Raji (cell line): ENCODE results near the gene FAM219A.

Experiments used
- POLR2A ChIP-seq: IDR thresholded peaks from 2 replicates; pipeline ENCODE4 v1.6.1; 2011; ENCODE audit warnings: low read depth, low read length, control low read depth; ENCODE audit not compliant: insufficient read depth

The FAM219A gene

DNA sequence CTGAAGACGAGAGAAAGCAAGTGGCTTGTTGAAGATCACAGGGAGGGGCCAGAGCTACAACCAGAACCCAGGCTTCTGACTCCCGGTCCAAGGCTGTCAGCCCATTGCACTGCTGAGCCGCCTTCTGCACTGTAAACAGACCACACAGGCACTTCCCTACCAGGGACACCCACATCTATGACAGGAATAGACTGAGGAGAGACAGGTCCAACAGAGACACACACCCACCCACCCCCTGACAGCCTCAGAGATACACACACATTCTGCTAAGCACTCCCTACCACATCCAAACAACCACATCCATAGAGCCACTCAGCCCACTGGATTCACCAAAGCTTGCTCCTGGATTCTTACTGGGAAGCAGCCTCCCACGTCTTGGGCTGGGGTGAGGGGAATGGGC lies 58.6 kb downstream of the FAM219A start:
- TF ChIP-seq POLR2A: no peak

DNA sequence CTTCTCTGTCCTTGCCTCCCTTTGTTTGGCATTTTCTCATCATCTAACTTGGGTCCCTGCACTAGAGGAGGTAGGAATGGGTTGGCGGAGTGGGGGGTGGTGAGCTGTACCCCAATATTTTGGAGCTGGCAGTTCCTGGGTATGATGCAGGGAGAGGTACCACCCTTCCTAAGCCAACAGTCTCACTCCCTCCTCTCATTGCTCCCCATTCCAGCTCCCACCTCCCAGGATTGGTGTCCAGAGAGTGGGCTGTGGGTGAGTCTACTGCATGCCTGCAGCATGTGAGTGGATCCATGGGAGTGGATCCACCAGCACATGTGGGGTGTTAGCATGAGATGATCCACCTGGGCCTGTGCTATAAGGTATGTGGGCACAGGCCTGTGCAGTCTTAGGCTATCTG lies 59.5 kb downstream of the FAM219A start:
- TF ChIP-seq POLR2A: no peak

DNA sequence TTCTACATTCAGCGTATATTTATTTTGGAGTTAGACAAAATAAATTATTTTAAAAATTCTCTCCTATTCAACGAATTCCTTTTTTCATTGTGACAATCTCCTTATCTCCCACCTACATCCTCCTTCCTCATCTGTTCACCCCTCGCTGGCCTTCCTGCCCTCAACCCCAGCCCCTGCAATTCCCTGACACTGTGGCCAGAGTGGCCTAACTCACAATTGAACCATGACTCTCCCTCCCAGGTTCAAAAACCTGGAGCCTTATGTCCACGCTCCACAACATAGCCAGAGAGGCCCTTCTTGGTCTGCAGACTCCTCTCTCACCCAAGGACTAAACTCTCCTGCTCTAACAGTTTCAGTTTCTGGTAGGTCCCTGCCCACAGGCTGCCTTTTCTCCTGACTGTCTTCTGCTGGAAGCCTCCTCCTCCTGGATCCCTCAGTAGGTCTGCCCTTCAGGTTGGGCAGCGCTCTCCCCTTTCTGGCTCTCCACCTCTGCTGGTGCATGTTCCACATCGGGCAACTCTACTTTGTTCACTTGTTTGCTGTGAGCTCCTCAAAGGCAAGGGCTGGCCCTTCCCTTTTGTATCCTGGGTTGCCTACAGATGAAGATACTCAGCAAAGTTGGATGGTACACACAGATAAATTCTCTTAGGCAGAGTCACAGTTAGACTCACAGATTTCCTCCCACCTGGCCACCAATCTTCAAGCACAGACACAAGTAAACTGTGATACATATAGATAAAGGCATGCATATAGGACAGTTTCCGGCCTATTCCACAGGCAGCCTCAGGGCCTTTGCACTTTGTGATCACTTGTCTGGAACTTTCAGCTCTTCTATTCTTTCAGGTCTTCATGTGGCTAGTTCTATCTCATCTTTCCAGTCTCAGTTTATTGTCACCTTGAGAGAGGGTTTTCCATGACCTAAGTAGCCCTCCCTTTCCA lies 61.8 kb downstream of the FAM219A start:
- TF ChIP-seq POLR2A: no peak

DNA sequence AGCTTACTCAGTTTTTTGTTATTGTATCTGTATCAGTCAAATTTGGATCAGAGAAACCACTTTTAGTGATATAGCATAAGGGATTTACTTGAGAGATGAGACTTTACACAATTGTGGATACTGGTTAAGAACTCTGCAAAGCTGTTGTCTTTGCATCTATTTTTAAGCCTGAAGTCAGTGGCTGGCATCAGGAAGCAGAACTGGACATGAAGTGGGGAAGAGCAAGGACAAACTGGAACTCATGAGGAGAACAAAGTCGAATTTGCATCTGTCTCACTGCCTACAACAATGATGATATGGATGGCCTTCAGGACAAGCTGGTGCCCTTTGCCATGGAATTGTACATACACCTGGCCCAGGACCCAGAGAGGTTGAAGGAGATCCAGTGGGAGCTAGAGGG lies 65.9 kb downstream of the FAM219A start:
- TF ChIP-seq POLR2A: no peak

DNA sequence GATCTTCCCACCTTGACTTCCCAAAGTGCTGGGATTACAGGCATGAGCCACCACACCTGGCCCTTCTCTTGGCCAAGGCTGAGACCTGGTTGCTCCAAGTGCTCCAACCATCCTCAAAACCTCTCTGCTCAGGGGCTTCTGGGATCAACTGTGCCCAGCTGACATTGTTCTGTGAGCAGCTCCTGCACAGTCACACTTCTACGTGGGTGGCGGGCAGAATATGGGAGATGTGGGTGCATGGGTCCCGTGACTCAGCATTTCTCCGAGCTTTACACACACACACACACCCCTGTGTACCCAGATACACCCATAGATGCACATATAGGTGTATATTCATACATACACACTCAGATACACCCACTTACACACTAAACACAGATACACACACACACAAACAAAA lies 71.1 kb downstream of the FAM219A start:
- TF ChIP-seq POLR2A: no peak

DNA sequence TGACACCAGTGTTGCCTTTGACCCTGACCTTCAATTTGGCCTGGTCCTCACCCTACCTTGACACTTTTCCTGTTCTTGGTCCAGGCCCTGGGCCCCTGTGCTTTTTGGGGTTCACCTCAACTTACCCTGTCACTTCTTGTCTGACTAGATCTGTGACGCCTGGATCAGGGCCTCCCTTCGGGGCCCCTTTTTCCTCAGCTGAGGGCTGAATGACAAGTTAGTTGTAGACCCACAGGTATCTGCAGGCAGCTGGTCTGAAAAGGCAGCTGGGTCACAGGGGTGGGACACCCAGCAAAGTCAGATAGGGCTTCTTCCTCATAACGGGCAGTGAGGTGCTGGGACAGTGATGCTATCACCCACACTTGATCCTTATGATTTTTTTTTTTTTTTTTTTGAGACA lies 71.7 kb downstream of the FAM219A start:
- TF ChIP-seq POLR2A: no peak

DNA sequence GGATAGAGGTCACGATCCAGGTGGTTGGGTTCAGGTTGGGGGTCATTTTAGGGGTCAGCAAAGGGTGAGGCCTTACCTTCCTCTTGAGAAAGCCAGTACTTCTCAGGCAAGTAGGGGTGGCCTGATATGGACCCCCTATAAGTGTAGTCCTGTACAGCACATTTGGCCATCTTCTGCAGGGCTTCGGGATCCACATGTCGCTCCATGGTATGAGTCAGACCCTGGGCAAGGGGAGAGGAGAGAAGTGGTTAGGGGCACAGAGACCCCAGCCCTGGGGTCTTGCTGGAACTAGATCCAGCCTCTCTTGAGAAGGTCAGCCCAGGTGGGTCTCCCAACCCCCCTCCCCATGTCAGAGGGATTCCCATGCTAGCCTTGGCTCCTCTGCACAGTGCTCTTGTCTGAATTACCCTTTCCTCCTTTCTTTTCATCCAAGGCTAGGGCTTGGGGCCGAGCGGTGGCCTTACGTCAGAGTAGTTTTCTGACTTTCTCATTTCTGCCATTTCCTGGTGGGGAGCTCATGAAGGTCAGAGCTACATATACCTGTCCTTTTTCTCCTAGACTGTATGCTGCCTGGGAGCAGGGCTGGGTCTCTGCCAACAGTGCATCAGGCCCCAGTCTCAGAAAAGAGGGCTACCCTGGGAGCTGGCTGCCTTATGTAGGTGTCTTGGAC lies 72.7 kb downstream of the FAM219A start:
- no peak for TF ChIP-seq POLR2A

DNA sequence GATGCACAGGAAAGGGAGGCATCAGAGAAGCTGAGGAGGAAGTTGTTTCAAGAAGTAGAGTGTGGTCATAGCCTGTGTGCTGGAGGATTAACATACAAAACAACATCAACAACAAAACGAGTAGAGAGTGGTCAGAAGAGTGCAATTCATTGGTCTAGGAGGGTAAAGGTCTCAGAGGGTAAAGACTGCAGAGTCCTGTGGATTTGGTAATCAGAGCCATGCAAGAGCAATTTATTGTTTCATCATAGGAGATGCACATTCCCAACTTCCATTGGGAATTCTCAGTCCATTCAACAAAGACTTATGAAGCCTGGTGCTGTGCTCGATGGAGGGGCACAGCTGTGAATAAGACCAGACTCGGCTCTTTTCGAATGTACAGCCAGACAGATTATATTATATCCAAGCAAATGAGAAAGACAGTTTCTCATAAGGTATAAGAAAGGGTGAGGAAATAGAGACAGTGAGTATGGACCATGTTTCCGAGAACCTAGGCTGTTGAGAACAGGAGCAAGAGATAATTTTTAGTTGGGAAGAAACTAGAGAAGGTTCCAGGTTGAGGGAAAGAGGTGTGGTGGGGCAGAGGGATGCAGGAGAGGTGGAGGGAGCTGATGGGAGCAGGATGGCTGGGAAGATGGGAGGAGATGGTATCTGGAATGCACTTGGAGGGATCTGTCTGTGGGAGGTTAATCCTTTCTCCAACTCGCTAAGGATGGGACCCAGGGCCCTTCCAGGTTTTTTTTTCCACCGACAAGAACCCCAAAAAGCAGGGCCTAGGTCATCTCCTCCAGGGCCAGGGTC lies 73.8 kb downstream of the FAM219A start:
- no peak for TF ChIP-seq POLR2A

DNA sequence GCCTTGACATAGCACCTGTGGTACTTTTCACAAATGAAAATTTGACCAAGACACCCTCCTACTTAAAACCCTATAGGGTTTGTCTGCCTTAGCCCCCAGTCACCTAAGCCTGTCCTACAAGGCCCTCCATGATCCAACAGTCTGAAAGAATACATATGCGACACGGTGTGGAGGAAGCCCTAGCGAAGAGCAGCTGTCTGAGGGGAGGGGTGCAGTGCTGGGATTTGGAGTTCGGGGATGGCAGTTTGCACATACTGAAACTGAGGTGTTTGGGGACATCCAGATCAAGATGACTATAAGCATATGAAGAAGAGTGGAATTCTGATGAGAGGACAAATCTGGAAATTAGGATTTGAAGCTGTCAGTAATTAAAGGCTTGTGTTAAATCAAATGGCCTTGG lies 74.5 kb downstream of the FAM219A start:
- TF ChIP-seq POLR2A: no peak

DNA sequence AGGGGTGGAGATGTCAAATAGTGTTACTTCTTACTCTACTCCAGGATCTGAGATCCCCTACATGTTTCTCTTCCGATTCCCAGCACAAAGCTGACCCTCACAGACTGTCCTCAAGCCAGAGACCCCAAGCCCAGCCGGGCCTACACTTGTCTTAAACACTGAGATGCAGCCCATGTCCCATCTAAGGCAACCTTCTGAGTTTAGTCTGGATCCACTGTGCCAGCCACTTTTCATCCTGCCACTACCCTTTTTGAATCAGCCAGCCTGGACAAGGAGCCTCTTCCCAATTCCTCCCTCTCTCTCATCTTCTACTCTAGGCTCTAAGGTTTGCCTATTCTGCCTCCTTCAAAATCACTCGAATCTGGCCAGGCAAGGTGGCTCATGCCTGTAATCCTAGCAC lies 75.5 kb downstream of the FAM219A start:
- no peak for TF ChIP-seq POLR2A

DNA sequence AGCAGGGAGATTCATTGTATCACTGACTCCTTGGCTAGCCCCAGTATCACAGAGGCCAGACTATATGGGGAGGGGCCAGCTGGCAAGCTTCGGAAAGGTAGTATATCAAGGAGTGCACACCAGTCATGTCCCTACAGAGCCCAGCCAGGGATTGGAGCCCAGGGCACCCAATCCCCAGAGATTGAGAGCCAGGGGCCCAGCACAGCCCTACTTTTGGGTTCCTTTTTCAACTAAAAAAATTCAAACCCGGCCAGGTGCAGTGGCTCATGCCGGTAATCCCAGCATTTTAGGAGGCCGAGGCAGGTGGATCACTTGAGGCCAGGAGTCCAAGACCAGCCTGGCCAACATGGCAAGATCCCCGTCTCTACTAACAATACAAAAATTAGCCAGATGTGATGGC lies 76.3 kb downstream of the FAM219A start:
- no peak for TF ChIP-seq POLR2A

DNA sequence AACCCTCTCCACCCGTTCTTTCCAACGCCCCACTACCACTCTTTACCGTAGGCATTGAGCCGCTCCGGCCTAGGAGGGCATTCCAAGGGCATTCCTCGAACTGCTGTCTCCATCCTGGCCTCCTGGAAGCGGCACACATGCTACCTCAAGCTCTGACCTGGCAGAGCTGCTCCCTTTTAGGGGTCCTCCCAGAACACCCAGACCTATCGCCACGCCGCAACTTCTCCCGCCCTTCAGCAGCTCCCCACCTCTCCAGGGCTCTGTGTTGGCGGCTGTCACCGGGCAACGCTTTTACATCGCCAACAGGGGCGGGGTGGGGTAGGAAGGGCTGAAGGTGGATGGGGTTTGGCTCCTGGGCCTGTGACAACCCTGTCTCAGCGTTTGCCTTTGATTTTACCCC lies 77.0 kb downstream of the FAM219A start:
- no peak for TF ChIP-seq POLR2A

DNA sequence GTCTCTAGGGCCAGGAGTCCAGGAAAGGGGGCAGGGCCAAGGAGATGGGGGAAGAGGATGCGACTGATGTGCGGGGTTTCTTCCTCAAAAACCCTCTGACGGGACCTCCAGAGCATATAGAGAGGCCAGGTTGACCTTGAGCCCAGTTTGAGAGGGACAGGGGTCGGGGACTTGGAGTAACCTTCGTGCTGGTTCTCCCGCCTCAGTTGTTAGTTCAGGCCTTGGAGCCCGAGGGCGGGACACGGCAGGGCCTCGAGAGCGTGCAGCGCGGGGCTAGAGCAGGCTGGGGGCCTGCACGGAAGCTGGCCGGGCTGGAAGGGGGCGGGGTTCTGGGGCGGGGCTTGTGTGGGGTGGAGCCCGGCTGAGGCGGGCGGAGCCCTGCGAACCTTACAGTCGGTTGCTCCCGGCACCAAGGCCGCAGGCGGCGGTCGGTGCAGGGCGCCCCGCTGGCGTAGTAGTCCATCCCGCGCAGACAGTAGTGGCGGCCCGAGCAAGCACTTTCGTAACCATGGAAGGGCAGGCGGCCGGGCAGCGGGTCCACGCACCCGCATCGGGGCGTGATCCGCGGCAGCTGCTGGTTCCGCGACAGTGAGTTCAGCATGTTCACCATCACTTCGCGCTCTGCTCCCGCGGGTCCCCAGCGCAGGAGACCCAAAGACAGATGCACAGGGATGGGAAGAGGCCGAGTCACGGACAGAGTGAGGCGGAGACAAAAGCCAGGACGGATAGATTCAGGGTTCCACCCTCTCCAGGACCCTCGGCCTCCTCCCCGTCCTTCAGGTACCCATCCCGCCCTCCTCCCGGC lies 77.7 kb downstream of the FAM219A start:
- TF ChIP-seq POLR2A: peak; percentile 45; the same call in 1 of the 2 replicates

DNA sequence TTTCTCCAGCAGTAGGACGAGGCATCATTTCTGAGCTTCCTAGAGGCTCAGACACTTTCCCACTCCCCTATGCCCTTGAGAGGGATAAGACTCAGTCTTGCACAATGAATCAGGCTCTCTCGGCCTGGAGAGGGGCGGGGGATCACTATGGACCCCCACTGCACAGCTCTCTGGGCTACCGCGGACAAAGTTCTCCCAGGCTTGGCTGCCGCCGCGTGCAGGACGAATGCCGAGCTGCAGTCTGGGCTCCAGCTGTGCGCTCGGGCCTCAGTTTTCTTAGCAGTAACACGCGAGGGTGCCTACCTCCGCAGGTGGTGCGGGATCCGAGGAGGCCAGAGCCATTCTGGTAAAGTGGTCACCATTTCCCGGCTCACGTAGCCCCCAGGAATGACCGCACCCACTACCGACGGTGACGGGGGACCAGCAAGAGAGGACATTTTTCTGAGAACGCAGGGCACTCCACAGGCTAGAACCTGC lies 78.3 kb downstream of the FAM219A start:
- no peak for TF ChIP-seq POLR2A
